ENCODE measurements around the gene KLK13.

KLK13 gene

GRCh38 chr19:51091895-51092873 is 27.3 kb upstream of the KLK13 start:
- Histone ChIP-seq H3K27me3 (ENCODE audit: control insufficient read depth, insufficient read depth, low read length) (no peaks in the 10 kb centered on the region), H3K4me1 (ENCODE audit: control insufficient read depth, insufficient read depth, low read length) (peaks cover 7% of the 10 kb centered on the region; the same call in 1 of the 2 replicates), H3K4me3 (ENCODE audit: low read depth, low read length) (no peak overlapping the region), H3K9ac (ENCODE audit: low read depth, low read length) (no peak overlapping the region), H3K9me3 (ENCODE audit: control insufficient read depth, insufficient read depth, low read length) (no peaks in the 10 kb centered on the region), H3K27ac (ENCODE audit: low read depth, low read length) (no peak overlapping the region), H3K36me3 (ENCODE audit: control insufficient read depth, insufficient read depth, low read length) (no peaks in the 10 kb centered on the region)

GRCh38 chr19:51091126-51091525 is 26.2 kb upstream of the KLK13 start:
- no peak overlapping the region for H3K9ac ChIP-seq (ENCODE audit: low read depth, low read length)
- peaks cover 7% of the 10 kb centered on the region; the same call in 1 of the 2 replicates for H3K4me1 ChIP-seq (ENCODE audit: control insufficient read depth, insufficient read depth, low read length)
- H3K27me3 ChIP-seq (ENCODE audit: control insufficient read depth, insufficient read depth, low read length) = no peaks in the 10 kb centered on the region
- H3K27ac ChIP-seq (ENCODE audit: low read depth, low read length) = no peak overlapping the region
- H3K4me3 ChIP-seq (ENCODE audit: low read depth, low read length) = no peak overlapping the region
- H3K36me3 ChIP-seq (ENCODE audit: control insufficient read depth, insufficient read depth, low read length) = no peaks in the 10 kb centered on the region
- no peaks in the 10 kb centered on the region for H3K9me3 ChIP-seq (ENCODE audit: control insufficient read depth, insufficient read depth, low read length)

- H3K9me3 ChIP-seq (ENCODE audit: control insufficient read depth, insufficient read depth, low read length) = no peaks in the 10 kb centered on the region
- H3K27me3 ChIP-seq (ENCODE audit: control insufficient read depth, insufficient read depth, low read length) = no peaks in the 10 kb centered on the region
- H3K36me3 ChIP-seq (ENCODE audit: control insufficient read depth, insufficient read depth, low read length) = no peaks in the 10 kb centered on the region
- H3K4me1 ChIP-seq (ENCODE audit: control insufficient read depth, insufficient read depth, low read length) = peaks cover 7% of the 10 kb centered on the region; the same call in 1 of the 2 replicates
- H3K9ac ChIP-seq (ENCODE audit: low read depth, low read length) = no peak overlapping the region
- no peak overlapping the region for H3K27ac ChIP-seq (ENCODE audit: low read depth, low read length)
- H3K4me3 ChIP-seq (ENCODE audit: low read depth, low read length) = no peak overlapping the region
These were observed 25.6 kb upstream of the KLK13 start for GRCh38 chr19:51090471-51090870.

- Histone ChIP-seq H3K27me3 (ENCODE audit: control insufficient read depth, insufficient read depth, low read length) (no peaks in the 10 kb centered on the region), H3K4me1 (ENCODE audit: control insufficient read depth, insufficient read depth, low read length) (peaks cover 7% of the 10 kb centered on the region; the same call in 1 of the 2 replicates), H3K9ac (ENCODE audit: low read depth, low read length) (no peak overlapping the region), H3K27ac (ENCODE audit: low read depth, low read length) (no peak overlapping the region), H3K4me3 (ENCODE audit: low read depth, low read length) (no peak overlapping the region), H3K9me3 (ENCODE audit: control insufficient read depth, insufficient read depth, low read length) (no peaks in the 10 kb centered on the region), H3K36me3 (ENCODE audit: control insufficient read depth, insufficient read depth, low read length) (no peaks in the 10 kb centered on the region)
These were observed 24.9 kb upstream of the KLK13 start for GRCh38 chr19:51089786-51090185.

- Histone ChIP-seq H3K4me1 (ENCODE audit: control insufficient read depth, insufficient read depth, low read length) (no peaks in the 10 kb centered on the region), H3K27ac (ENCODE audit: low read depth, low read length) (no peak overlapping the region), H3K9ac (ENCODE audit: low read depth, low read length) (no peak overlapping the region), H3K9me3 (ENCODE audit: control insufficient read depth, insufficient read depth, low read length) (no peaks in the 10 kb centered on the region), H3K27me3 (ENCODE audit: control insufficient read depth, insufficient read depth, low read length) (no peaks in the 10 kb centered on the region), H3K4me3 (ENCODE audit: low read depth, low read length) (no peak overlapping the region), H3K36me3 (ENCODE audit: control insufficient read depth, insufficient read depth, low read length) (no peaks in the 10 kb centered on the region)
These were observed 21.4 kb upstream of the KLK13 start for GRCh38 chr19:51086153-51086850.

GRCh38 chr19:51084505-51084904 is 19.6 kb upstream of the KLK13 start:
- no peak overlapping the region for H3K9ac ChIP-seq (ENCODE audit: low read depth, low read length)
- no peak overlapping the region for H3K27ac ChIP-seq (ENCODE audit: low read depth, low read length)
- H3K9me3 ChIP-seq (ENCODE audit: control insufficient read depth, insufficient read depth, low read length) = no peaks in the 10 kb centered on the region
- no peaks in the 10 kb centered on the region for H3K4me1 ChIP-seq (ENCODE audit: control insufficient read depth, insufficient read depth, low read length)
- no peak overlapping the region for H3K4me3 ChIP-seq (ENCODE audit: low read depth, low read length)
- no peaks in the 10 kb centered on the region for H3K27me3 ChIP-seq (ENCODE audit: control insufficient read depth, insufficient read depth, low read length)
- no peaks in the 10 kb centered on the region for H3K36me3 ChIP-seq (ENCODE audit: control insufficient read depth, insufficient read depth, low read length)

GRCh38 chr19:51083783-51084182 is 18.9 kb upstream of the KLK13 start:
- Histone ChIP-seq H3K4me1 (ENCODE audit: control insufficient read depth, insufficient read depth, low read length) (no peaks in the 10 kb centered on the region), H3K36me3 (ENCODE audit: control insufficient read depth, insufficient read depth, low read length) (no peaks in the 10 kb centered on the region), H3K9ac (ENCODE audit: low read depth, low read length) (no peak overlapping the region), H3K4me3 (ENCODE audit: low read depth, low read length) (no peak overlapping the region), H3K27me3 (ENCODE audit: control insufficient read depth, insufficient read depth, low read length) (no peaks in the 10 kb centered on the region), H3K9me3 (ENCODE audit: control insufficient read depth, insufficient read depth, low read length) (no peaks in the 10 kb centered on the region), H3K27ac (ENCODE audit: low read depth, low read length) (no peak overlapping the region)

- Histone ChIP-seq H3K9me3 (ENCODE audit: control insufficient read depth, insufficient read depth, low read length) (no peaks in the 10 kb centered on the region), H3K27ac (ENCODE audit: low read depth, low read length) (no peak overlapping the region), H3K27me3 (ENCODE audit: control insufficient read depth, insufficient read depth, low read length) (no peaks in the 10 kb centered on the region), H3K4me3 (ENCODE audit: low read depth, low read length) (no peak overlapping the region), H3K9ac (ENCODE audit: low read depth, low read length) (no peak overlapping the region), H3K4me1 (ENCODE audit: control insufficient read depth, insufficient read depth, low read length) (no peaks in the 10 kb centered on the region), H3K36me3 (ENCODE audit: control insufficient read depth, insufficient read depth, low read length) (no peaks in the 10 kb centered on the region)
These were observed 18.3 kb upstream of the KLK13 start for GRCh38 chr19:51083181-51083580.

GRCh38 chr19:51082611-51083010 is 17.7 kb upstream of the KLK13 start, which contains the start of gene KLK14:
KLK14 (minus strand) TSS chr19:51082887; CDS start chr19:51082614, 273 bp downstream.
- no peak within 1 kb of the TSS for H3K9ac ChIP-seq (ENCODE audit: low read depth, low read length)
- no peaks in the 10 kb centered on the region for H3K9me3 ChIP-seq (ENCODE audit: control insufficient read depth, insufficient read depth, low read length)
- no peaks in the 10 kb centered on the region for H3K27me3 ChIP-seq (ENCODE audit: control insufficient read depth, insufficient read depth, low read length)
- no peak within 1 kb of the TSS for H3K4me3 ChIP-seq (ENCODE audit: low read depth, low read length)
- no peaks in the 10 kb centered on the region for H3K36me3 ChIP-seq (ENCODE audit: control insufficient read depth, insufficient read depth, low read length)
- no peak within 1 kb of the TSS for H3K27ac ChIP-seq (ENCODE audit: low read depth, low read length)
- no peaks in the 10 kb centered on the region for H3K4me1 ChIP-seq (ENCODE audit: control insufficient read depth, insufficient read depth, low read length)

GRCh38 chr19:51081476-51081875 is 16.6 kb upstream of the KLK13 start:
- Histone ChIP-seq H3K4me1 (ENCODE audit: control insufficient read depth, insufficient read depth, low read length) (0 out of 2 replicates have a peak, but pooled peaks cover 1% of the 10 kb centered on the region), H3K9me3 (ENCODE audit: control insufficient read depth, insufficient read depth, low read length) (no peaks in the 10 kb centered on the region), H3K36me3 (ENCODE audit: control insufficient read depth, insufficient read depth, low read length) (no peaks in the 10 kb centered on the region), H3K9ac (ENCODE audit: low read depth, low read length) (no peak overlapping the region), H3K4me3 (ENCODE audit: low read depth, low read length) (no peak overlapping the region), H3K27ac (ENCODE audit: low read depth, low read length) (no peak overlapping the region), H3K27me3 (ENCODE audit: control insufficient read depth, insufficient read depth, low read length) (no peaks in the 10 kb centered on the region)
